Prostate gland (tissue), 2 donors: ENCODE data around the gene ALG13.

ENCODE experiments used
- POLR2A ChIP-seq: fragments of 450-650 bp; IDR thresholded peaks from one replicate; pipeline ENCODE4 v1.6.1; 2016; ENCODE audit warnings: antibody characterized with exemption, mild to moderate bottlenecking
- TF ChIP-seq, protein P1 (sequence below), 4 experiments: fragments of 200-600 bp in 2 of 4; fragments of 450-650 bp in 2 of 4; sonication (generic) in 2 of 4; IDR thresholded peaks; 1 replicate in 3 of 4; 2 replicates in 1 of 4; pipeline ENCODE4 v1.5.1; 2016 to 2019; ENCODE audit warnings: antibody characterized with exemption in 4 of 4, mild to moderate bottlenecking in 2 of 4, moderate library complexity in 2 of 4

- TF ChIP-seq, protein P1, sequence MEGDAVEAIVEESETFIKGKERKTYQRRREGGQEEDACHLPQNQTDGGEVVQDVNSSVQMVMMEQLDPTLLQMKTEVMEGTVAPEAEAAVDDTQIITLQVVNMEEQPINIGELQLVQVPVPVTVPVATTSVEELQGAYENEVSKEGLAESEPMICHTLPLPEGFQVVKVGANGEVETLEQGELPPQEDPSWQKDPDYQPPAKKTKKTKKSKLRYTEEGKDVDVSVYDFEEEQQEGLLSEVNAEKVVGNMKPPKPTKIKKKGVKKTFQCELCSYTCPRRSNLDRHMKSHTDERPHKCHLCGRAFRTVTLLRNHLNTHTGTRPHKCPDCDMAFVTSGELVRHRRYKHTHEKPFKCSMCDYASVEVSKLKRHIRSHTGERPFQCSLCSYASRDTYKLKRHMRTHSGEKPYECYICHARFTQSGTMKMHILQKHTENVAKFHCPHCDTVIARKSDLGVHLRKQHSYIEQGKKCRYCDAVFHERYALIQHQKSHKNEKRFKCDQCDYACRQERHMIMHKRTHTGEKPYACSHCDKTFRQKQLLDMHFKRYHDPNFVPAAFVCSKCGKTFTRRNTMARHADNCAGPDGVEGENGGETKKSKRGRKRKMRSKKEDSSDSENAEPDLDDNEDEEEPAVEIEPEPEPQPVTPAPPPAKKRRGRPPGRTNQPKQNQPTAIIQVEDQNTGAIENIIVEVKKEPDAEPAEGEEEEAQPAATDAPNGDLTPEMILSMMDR (IDR thresholded peaks at IDR 0.05), result no peak
- no peak for TF ChIP-seq POLR2A
Observed at GRCh38 chrX:111742018-111742417, 61.0 kb downstream of the ALG13 start.
